GM21529 (cell line): Measurements from ENCODE around the gene KLHL17.
"Not testable (repeated sequence)": the region's sequence is repeated elsewhere in the genome, so short reads cannot be mapped to it uniquely, and the experiment has no call there.

Experiments used
- ATAC-seq: cut with Tn5 transposase; IDR thresholded peaks from one replicate; pipeline ENCODE4 v1.9.1; 2021; ENCODE audit not compliant: unreplicated experiment

KLHL17 gene

DNA sequence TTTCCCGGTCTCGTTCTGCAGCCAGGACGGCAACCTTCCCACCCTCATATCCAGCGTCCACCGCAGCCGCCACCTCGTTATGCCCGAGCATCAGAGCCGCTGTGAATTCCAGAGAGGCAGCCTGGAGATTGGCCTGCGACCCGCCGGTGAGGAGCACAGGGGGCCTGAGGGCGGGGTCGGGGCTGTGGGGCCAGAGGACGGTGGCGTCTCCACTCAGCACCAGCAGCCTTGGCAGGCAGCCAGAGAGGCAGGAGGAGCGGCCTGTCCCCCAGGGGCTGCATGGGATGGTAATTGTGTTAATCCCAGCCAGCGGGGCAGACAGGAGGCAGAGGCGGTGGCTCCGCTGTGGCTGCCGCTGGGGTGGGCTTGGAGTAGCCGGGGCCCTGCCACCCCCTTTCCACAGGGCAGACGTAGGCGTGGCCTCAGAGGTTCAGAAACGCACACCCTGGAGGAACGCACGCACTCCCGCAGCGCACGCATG lies 24.6 kb upstream of the KLHL17 start:
- no peak for ATAC-seq

DNA sequence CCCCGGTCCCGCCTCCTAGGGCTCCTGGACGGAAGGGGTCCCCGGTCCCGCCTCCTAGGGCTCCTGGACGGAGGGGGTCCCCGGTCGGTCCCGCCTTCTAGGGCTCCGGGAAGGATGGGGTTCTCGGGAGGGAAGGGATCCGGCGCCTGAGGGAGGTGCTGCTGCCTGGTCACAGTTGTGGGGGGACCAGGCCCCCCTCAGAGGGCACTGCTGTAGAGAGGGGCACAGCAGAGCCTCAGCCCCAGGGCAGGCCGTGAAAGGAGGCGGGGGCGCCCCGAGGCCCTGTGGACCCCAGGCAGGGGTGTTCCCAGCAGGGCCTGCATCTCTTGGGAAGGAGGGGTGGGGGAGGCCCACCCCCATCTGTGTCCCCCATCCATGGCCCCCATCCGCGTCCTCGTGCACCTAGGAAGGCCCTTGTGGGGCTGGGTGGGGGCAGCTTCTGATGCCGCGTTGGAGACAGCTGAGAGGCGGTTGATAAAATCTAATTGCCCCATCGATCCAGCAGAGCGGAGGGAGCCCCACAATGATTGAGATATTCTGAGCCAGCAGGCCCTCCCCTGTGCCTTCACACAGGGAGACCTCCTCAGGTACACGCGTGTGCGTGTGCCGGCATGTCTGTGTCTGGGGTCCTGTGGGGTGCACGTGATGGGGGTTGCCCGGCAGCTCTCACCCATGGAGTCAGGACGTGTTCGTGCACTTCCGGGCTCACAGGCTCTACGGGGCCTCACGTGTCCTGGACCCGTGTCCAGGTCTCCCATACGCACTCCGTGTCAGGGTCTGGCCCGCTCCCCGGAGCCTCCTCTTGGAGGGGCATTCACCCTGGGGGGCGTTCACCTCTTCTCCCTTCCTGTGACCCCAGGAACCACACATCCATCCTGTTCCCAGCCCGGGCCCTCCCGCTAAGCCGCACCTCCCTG lies 23.8 kb upstream of the KLHL17 start:
- no peak for ATAC-seq

DNA sequence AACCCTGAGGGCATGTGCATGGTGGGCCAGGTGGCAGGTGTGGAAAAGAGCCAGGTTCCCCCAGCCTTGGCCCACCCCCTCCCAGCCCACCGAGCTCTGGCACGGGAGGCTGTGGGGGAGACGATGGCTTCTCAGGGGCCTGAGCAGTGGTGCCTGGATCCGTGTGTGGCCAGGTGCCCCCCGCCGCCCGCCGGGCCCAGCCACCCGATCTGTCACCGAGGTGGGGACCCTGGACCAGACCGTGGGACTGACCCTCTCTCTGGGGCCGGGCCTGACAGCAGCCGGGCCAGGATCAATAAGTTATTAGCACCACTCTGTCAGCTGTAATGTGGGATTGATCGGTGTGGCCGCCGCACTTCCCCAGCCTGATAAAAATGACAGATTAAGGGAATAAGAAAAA lies 22.9 kb upstream of the KLHL17 start:
- ATAC-seq: no peak

DNA sequence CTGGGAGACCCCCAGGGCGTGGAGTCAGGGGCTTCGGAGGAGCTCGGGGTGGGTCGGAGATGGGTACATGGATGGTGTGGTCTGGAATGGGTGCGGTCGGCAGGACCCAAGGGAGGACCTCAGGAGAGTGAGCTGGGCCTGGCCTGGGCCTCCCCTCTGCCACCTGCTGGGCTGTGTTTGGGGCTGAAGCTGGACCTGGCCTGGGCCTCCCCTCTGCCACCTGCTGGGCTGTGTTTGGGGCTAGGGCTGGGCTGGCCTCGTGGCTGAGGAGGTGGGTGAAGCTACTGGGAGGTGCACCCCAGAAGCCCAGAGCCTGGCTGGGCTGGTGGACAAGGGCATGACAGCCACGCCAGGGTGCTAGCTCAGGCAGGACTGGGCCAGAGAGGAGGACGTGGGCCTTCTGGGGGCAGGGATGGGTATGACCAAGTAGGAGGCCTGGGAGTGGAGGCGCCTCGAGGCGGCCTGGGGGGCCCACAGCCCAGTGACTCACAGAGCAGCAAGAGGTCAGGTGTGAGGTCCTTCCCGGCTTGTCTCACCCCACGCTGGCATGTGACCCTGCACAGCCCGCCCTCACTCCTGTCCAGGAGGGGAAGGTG lies 22.2 kb upstream of the KLHL17 start:
- no peak for ATAC-seq

DNA sequence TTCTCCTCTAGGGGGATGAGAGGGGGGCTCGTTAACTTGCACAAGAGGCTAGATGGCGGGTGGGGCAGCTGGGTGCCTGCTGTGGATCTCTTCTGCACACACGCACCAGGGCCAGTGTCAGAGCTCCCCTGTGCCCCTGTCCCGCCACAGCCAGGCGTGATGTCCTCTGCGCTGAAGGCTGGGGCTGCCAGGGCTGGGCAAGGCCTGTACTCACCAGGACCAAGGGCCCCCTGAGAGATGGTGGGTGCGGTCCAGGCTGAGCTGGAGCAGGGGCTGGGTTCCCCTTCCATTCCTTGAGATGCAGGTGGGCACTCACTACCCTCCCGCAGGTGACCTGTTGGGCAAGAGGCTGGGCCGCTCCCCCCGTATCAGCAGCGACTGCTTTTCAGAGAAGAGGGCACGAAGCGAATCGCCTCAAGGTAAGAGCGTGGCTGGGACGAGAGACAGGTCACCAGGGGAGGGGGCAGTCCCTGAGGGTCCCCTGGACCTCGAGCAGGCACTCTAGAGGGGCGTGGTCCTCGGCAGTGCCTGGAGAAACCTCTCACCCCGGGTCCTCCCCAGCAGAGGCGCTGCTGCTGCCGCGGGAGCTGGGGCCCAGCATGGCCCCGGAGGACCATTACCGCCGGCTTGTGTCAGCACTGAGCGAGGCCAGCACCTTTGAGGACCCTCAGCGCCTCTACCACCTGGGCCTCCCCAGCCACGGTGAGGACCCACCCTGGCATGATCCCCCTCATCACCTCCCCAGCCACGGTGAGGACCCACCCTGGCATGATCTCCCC lies 21.5 kb upstream of the KLHL17 start:
- ATAC-seq: no peak

DNA sequence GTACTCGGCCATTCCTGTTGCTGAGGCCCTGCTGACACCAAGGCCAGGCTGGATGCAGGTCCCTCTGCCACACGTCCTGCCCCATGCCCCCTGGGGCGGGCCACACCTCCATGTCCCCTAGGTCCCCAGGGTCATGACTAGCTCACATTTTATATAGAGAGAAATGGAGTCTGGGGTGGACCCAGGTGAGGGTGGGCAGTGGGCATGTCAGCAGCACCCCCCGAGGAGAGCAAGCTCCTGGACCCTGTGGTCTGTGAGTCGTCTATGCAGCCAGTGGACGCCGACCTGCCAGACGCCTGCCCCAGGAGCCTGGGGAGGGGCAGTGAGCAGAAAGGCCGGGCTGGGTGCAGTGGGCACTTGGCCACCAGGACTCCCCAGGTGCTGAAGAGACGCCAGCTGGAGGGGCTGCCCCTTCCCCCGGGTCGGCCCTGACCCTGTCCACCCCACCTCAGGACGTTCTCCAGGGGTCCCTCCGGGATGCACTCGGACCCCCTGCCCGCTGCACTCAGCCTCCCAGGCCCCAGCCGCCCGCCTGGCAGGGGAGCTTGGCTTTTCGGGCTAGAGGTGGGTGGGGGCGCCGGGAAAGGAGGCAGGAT lies 20.8 kb upstream of the KLHL17 start:
- ATAC-seq: no peak

DNA sequence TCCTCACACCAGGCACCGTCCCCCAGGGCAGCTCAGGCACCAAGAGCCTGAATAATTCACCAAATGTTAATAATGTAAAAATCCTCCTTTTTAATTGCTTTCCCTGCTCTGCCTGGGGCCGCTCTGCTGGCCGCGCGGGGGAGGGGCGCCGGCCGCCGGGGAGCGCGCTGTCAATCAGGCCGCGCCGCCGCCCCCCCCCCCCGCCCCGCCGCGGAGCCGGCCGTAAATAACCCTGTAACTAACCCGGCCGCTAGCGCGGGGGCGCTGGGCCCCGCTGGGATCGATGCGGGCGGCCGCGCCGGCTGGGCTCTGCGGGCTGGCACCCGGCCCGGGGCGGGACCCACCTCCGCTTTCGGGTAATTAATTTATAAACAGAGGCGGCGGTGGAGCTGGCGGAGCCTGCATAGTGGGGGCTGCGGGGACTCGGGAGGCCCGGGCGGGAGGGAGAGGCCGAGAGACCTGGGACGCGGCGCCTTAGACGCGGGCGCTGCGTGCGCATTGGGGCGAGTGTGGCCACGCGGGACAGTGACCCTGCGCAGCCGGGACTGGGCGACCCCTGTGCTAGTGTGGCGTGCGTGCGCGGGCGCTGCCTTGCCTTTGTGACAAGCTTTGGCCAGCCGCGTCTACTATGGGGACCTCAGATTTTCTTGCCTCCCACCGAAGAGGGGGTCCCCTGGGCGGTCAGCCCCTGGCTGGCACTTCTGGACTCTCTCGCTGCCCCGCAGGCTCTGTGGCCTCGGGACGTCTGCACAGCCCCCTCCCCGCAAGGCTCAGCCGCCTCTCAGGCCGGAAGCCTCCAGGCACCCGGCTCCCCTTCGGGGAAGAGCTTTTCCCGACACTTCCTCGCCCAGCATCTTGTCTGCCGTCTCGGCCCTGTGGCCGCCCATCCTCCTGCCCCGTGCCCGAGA lies 20.0 kb upstream of the KLHL17 start:
- ATAC-seq: no peak

DNA sequence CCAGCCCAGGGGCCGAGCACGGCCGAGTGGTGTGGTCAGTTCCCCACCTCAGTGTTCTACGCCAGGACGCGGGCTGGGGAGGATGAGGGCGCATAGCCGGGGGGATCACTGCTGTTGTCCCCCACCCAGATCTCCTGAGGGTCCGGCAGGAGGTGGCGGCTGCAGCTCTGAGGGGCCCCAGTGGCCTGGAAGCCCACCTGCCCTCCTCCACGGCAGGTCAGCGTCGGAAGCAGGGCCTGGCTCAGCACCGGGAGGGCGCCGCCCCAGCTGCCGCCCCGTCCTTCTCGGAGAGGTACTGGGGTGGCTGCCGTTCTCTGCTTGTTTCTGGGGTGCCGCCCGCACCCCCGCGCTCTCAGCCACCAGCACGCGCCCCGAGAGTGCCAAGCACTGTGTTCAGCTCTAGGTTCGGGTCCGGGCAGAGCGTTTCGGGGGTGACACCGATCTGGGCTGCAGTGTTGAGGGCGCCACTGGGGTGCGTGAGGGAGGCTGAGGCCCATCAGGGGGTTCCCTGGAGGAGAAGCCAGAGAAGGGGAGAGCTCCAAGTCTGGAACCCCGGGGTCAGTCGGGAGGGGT lies 19.3 kb upstream of the KLHL17 start:
- no peak for ATAC-seq

DNA sequence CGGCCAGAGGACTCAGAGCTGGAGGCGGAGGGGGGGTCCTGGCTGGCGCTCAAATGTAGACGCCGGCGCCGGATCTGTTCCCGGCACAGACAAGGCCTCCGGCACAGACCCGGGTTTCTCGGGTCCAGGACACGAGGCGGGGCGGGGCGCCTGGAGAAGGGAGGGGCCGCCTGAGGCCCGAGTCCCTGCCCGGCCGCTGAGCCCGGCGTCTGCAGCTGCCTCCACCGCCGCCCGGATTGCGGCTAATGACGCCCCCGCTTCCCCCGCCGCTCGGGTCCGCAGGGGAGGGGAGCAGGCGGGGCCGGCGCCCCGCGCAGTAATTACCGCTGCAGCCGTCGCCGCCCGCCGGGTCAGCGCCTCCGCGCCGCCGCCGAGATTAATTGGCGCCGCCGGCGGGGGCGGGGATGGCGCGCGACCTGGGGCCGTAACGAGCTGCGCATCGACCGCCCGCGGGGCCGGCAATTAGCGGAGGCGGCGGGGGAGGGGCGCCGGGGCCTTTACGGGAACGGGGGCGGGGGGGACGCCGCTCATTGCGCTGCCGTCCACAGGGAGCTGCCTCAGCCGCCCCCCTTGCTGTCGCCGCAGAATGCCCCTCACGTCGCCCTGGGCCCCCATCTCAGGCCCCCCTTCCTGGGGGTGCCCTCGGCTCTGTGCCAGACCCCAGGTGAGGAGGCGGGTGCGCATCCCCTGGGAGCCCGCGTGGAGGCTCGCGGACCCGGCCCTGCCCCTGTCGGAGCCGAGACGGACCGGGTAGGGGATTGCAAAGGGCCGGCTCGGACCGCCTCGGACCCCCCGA lies 18.6 kb upstream of the KLHL17 start:
- no peak for ATAC-seq

DNA sequence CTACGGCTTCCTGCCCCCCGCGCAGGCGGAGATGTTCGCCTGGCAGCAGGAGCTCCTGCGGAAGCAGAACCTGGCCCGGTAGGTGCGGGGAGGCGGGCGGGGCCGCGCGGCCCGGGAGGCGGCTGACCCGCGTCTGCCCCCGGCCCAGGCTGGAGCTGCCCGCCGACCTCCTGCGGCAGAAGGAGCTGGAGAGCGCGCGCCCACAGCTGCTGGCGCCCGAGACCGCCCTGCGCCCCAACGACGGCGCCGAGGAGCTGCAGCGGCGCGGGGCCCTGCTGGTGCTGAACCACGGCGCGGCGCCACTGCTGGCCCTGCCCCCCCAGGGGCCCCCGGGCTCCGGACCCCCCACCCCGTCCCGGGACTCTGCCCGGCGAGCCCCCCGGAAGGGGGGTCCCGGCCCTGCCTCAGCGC lies 18.0 kb upstream of the KLHL17 start:
- no peak for ATAC-seq

DNA sequence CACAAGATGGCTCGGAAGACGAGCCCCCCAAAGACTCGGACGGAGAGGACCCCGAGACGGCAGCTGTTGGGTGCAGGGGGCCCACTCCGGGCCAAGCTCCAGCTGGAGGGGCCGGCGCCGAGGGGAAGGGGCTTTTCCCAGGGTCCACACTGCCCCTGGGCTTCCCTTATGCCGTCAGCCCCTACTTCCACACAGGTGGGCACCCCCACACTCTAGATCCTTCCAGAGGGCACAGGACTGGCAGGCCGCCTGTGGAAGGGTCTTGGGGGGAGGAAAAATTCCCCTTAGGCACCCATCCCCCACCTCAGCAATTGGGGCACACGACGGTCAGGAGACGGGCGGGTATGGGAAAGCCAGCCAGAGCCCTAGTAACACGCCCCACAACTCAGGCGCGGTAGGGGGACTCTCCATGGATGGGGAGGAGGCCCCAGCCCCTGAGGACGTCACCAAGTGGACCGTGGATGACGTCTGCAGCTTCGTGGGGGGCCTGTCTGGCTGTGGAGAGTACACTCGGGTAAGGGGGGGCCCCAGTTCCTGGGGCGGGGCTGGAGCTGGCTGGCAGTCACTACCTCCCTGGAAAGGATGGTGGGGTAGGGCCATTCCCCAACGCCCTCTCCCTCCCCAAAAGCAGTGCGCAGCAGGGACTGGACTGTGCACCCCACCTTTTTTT lies 17.4 kb upstream of the KLHL17 start:
- ATAC-seq: no peak

DNA sequence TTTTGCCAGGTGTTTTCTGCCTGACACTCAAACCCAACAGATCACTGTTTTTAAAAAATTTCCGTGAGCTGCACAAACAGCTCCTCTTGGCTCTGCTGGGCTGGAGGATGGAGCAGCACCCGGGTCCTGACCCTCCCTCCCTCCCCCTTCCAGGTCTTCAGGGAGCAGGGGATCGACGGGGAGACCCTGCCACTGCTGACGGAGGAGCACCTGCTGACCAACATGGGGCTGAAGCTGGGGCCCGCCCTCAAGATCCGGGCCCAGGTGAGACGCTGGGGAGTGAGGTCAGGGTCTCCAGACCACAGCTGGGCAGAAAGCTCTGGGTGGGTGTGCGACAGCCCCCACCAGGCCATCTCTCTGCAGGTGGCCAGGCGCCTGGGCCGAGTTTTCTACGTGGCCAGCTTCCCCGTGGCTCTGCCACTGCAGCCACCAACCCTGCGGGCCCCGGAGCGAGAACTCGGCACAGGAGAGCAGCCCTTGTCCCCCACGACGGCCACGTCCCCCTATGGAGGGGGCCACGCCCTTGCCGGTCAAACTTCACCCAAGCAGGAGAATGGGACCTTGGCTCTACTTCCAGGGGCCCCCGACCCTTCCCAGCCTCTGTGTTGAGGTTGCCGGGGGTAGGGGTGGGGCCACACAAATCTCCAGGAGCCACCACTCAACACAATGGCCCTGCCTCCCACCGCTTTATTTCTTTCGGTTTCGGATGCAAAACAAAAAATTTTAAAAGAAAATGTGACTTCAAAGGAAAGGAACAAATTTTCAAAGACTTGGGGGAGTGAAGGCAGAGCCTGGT lies 16.6 kb upstream of the KLHL17 start:
- no peak for ATAC-seq

DNA sequence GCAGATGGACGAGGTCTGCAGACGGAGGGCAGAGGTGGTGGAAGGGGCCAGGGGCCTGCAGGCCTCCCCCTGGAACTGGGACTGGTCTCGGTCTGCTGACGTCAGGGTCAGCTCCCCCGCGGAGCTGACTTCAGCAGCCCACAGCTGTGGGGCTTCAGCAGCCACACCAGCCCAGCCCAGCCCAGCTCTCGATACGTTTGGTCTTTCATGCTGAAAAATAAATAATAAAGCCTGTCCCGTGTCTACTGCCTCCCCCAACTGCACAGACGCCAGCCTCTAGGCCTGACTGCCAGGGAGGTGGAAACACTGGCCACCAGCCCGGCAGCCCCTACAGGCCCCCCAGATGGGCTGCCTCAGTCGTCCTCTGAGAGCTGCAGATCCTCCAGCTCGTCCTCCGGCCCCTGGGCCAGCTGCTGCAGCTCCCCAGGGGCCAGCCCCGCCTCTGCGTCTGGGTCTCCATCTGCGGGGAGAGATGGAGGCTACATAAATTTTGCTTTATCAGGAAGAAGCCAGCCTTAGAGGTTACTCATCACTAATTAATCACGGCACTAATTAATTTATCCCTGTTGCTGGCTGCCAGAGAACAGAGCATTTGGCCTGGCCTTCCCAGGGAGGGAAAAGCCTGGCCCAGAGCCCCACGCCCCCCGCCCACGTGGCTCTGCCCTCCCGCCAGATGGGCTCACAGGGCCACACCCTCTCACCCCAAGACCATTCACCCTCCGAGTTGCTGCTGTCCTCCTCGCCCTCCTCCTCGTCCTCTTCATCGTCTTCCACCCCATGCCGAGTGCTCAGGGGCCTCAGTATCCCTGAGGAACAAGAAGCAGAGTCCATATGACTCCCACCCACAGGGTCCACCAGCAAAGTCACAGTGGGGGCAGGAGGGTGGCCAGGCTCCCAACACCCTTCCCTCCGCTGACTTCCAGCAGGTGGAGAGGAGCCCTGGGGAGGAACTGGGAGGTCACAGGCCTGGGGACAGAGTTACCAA lies 15.8 kb upstream of the KLHL17 start:
- no peak for ATAC-seq

DNA sequence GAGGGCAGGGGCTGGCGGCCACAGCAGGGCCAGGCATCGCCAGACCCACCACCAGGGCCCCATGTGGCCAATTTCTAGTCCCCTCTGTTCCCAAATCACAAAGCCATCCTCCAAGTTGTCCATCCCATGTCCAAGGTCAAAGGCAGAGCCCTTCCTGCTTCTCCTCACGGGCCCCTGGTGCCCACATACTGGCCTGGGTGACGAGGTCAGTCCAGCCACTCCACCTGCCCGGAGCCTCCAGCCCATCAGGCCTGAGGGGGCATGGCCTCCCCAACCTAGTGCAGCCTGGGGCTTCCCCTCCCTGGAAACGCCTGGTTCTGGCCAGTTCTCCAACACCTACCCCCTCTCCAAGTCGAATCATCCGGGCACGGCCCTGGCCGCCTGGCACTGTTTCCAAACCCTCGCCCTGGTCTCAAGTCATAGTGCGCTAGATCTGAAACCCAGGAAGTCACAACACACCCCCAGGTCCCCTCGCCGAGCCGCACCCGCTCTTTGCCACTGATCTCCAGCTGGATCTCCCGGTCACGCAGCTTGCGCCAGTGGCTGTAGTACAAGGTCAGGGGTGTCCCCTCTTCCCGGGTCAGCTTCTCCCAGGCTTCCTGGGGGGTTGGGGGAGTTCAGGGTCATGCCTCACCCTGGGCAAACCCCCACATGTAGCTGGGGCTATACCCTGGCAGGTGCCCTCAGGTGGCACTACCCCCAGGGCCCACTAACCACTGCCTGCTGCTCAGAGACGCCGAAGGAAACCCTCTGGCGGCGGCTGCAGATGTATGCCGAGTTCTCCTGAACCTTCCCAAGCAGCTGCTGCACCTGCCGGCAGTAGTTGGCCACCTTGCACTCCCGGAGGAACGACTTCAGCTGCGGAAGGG lies 14.5 kb upstream of the KLHL17 start:
- no peak for ATAC-seq

DNA sequence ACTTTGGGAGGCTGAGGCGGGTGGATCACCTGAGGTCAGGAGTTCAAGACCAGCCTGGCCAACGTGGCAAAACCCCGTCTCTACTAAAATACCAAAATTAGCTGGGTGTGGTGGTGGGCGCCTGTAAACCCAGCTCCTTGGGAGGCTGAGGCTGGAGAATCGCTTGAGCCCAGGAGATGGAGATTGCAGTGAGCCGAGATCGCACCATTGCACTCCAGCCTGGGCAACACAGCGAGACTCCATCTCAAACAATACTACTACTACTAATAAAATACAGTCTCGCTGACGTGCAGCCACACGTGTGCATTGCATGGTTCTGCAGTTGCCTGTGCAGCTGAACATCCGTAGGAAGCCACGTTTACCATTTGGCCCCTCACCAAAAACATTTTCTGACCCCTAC lies 13.6 kb upstream of the KLHL17 start:
- not testable (repeated sequence) for ATAC-seq

DNA sequence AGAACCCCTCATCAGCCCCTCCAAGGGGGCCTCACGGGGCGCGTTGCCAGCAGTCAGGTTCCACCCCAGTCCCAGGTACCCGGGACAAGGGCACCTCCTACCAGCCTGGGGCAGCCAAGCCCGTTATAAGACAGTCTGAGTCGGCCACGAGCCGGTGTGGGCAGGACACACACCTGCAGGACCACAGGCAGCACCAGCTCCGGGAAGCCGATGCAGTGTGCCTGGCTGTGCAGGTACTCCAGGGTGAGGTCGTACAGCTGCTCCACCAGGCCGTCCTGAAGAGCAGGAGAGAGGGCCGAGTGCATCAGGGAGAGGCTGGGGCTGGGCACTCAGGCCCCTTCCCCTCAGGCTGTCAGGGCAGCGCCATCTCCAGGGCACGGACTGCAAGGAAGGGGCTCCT lies 12.4 kb upstream of the KLHL17 start:
- ATAC-seq: no peak
